GM19043 (cell line): ENCODE measurements around the gene VCX3B.
"Not testable (repeated sequence)": the region's sequence is repeated elsewhere in the genome, so short reads cannot be mapped to it uniquely, and the experiment has no call there.

Source experiments
- ATAC-seq: cut with Tn5 transposase; IDR thresholded peaks from one replicate; pipeline ENCODE4 v1.9.1; 2021; ENCODE audit warnings: low read depth; ENCODE audit not compliant: unreplicated experiment

VCX3B gene

GRCh38 chrX:8464530-8464929 is at the start of gene VCX3B:
TSS of gene VCX3B (plus strand) at chrX:8464830. CDS start at chrX:8465451, 621 bp downstream.
- not testable (repeated sequence) for ATAC-seq

- no peak for ATAC-seq
These were observed 46.3 kb upstream of the VCX3B start for GRCh38 chrX:8418301-8418700.

DNA sequence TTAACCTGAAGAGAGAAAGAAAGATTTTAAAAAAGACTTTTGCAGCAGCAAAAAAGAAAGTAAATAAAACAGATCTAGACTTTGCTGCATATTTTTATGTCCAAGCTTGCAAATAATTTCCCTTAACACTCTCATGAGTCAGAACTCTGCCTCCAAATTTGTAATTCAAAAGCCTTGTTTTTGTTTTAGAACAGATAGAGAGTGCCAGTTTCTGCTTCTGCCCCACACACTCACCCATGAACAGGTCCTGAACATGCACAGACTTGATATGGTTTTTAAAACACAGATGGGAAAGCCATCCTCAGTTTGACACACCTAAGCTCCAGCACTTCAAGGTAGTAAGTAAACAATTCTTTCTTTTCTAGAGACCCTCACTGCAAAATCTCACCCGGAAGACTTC is 39.7 kb upstream of the VCX3B start:
- ATAC-seq: no peak

- ATAC-seq: no peak
These were observed 34.9 kb upstream of the VCX3B start for GRCh38 chrX:8429692-8430249.

GRCh38 chrX:8430444-8430843 is 34.2 kb upstream of the VCX3B start:
- no peak for ATAC-seq

DNA sequence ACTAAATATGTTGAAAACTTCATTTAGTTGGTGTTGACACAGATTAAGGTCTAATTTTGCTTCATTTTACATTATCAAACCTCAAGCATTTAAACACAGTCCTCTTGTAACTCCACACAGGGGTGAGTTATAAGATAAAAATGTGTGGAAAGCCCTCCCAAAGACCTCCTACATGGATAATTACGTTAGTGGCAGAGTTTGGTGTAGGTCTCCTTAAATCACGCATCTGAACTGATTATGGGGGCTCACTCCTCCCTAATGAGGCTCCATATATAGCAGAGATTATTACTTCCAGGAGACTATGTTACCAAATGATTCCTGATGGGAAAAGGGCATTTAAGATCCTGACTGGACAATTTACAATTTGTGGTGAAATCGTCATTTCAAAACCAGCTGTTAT is 32.2 kb upstream of the VCX3B start:
- no peak for ATAC-seq

DNA sequence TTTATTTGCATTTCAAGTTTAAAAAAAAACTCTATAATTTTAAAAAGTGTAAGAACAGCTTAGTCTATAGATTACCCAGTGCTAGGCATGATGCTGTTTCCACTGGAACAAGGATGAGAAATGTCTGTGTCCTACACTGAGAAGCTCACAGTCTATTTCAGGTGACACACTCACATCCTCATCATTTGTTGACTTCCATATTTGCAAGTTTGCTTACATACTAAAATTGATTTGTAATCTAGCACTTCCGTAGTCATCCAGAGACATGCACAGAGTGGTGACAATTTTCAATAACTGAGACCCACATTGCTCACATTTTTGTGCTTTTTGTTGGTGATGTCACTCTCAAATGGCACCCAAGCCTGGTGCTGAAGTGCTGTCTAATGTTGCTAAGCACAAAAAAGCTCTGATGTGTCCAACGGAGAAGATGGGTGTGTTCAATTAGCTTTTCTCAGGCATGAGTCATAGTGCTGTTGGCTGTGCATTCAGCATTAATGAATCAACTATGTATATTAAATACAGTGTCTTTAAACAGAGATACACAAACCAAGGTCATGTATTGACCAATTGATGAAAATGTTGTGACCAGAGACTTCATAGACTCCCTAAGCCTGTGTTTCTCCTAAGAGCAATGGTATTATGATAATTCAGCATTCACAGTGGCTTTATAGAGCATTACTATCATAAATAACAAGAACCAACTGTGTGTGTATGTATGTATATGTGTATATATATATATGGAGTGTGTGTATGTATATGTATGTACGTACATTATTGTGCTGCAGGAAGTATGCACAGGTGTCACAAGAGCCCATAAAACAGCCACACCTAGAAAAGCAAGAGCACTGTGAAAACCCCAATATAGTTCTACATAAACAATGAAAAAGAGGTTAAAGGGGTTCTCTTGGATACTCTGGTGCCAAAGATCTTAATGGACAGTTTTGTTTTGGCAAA is 31.2 kb upstream of the VCX3B start:
- no peak for ATAC-seq

DNA sequence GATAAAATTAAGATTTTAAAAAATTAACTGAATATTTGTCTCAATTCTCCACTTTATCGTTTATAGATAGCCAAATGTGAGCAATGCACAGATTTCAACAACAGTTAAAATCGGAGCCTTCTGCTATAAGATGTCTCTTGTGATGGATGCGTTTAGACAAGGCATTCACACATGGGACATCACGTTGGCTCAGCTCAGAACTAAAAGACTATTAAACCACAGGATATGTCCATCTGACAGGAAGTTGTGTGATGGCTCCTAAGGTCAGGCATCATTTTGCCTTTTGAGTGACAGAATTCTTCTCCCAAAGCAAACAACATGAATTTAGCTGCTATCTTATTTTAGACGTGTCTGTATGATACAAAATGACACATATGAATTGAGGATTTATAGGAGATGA is 17.3 kb upstream of the VCX3B start:
- ATAC-seq: no peak

- ATAC-seq: not testable (repeated sequence)
These were observed 12.3 kb upstream of the VCX3B start for GRCh38 chrX:8452343-8452742.

- ATAC-seq: no peak
These were observed 11.0 kb upstream of the VCX3B start for GRCh38 chrX:8453611-8454010.

GRCh38 chrX:8455557-8455956 is 9.1 kb upstream of the VCX3B start:
- no peak for ATAC-seq

- ATAC-seq: no peak
These were observed 2.1 kb upstream of the VCX3B start for GRCh38 chrX:8462488-8462887.

- ATAC-seq: no peak
These were observed 19.8 kb downstream of the VCX3B start for GRCh38 chrX:8484360-8484949.

GRCh38 chrX:8495036-8495435 is 30.4 kb downstream of the VCX3B start:
- ATAC-seq: not testable (repeated sequence)

GRCh38 chrX:8500203-8500602 is 35.6 kb downstream of the VCX3B start:
- no peak for ATAC-seq

DNA sequence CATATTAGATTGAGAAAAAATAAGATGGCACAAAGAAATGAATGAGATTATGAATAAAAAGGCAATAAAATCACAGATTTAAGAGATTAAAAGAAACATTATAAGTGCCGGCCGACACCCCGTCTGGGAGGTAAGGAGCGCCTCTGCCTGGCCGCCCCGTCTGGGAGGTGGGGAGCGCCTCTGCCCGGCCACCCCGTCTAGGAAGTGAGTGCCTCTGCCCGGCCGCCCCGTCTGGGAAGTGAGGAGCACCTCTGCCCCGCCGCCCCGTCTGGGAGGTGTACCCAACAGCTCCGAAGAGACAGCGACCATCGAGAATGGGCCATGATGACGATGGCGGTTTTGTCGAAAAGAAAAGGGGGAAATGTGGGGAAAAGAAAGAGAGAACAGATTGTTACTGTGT is 37.5 kb downstream of the VCX3B start:
- not testable (repeated sequence) for ATAC-seq

DNA sequence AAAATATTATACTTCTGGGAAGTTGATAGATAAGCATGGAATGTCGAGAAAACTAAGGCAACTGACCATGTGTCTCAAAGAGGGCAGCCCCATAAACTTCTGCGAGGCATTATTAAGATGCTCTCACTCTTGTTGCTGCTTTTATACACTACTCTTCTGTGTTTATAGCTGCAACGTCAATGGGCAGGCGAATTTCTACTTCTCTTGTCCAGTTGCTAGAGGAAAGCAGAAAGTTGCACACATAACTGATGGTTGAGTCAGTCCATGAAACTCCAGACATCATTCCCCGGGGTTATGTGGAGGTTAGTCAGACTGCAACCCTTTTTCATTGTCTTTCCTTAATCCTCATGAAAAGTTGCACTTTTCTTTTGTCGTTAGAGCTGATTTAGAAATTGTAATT is 39.8 kb downstream of the VCX3B start:
- ATAC-seq: no peak
